Keratinocyte (primary cell): ENCODE measurements around the gene SRGAP3.

Source experiments
- EZH2 ChIP-seq: IDR thresholded peaks from one replicate; pipeline ENCODE4 v1.6.1; 2012; ENCODE audit warnings: inconsistent platforms, mild to moderate bottlenecking, low read length, moderate library complexity
- TF ChIP-seq, protein P1 (sequence below), 3 experiments: IDR thresholded peaks in 1 of 3; conservative IDR thresholded peaks in 1 of 3; optimal IDR thresholded peaks in 1 of 3; 2 replicates in 2 of 3; 3 replicates in 1 of 3; pipeline versions ENCODE3 to v1.5.1; 2011; ENCODE audit warnings: low read length in 3 of 3, mild to moderate bottlenecking in 3 of 3, moderate library complexity in 2 of 3, control low read depth in 1 of 3, inconsistent platforms in 1 of 3; ENCODE audit not compliant: insufficient read depth in 2 of 3; ENCODE audit errors: extremely low read depth in 1 of 3

DNA sequence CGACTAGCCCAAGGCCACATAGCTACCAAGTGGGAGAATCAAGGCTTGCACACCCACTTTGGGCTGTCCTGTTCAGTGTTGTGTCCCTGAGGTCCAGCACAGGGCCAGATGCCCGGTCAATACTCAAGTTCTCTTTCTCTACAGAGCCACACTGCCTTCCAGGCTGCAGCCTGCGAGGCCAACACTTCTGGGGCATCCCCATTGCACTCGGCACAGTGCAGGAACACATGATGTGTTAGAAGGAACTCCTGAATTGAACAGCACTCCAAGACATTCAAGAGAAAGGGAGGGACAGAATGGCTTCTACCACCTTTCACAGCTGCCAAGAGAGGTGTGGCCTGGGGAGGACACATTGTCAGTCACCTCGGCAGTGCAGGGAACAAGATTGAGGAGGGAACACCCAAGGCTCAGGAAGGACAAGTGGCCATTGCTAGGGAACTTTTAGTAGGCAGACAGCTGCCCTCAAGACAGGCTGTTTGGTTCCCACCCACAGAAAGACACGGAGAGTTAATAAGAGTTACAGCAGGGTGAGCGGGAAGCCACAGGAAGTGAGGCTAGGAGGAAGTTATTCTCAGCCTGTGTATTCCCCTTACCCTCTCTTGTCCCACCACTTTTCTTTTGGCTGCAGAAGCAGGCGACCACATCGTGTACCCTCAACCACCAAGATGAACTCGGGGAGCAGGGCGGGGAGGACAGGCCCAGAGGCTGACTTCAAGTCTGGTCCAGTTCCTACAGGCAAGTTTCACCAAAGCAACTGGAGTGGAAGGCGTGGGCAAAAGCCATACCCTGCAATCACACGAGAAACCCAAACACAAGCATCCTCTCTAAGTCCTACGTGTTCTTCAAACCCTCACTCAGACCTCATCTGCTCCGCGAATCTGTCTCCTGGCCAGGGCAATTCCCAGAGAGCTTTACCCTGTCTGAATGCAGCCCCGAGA lies 69.4 kb downstream of the SRGAP3 start:
- TF ChIP-seq, protein P1, sequence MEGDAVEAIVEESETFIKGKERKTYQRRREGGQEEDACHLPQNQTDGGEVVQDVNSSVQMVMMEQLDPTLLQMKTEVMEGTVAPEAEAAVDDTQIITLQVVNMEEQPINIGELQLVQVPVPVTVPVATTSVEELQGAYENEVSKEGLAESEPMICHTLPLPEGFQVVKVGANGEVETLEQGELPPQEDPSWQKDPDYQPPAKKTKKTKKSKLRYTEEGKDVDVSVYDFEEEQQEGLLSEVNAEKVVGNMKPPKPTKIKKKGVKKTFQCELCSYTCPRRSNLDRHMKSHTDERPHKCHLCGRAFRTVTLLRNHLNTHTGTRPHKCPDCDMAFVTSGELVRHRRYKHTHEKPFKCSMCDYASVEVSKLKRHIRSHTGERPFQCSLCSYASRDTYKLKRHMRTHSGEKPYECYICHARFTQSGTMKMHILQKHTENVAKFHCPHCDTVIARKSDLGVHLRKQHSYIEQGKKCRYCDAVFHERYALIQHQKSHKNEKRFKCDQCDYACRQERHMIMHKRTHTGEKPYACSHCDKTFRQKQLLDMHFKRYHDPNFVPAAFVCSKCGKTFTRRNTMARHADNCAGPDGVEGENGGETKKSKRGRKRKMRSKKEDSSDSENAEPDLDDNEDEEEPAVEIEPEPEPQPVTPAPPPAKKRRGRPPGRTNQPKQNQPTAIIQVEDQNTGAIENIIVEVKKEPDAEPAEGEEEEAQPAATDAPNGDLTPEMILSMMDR (optimal IDR thresholded peaks at IDR 0.05 in 1 of 3, IDR thresholded peaks at IDR 0.05 in 1 of 3, conservative IDR thresholded peaks at IDR 0.05 in 1 of 3; ENCODE audit: extremely low read depth in 1 of 3, insufficient read depth in 2 of 3, low read length in 3 of 3): no peak
- no peak for TF ChIP-seq EZH2
